IMR-90 (cell line): ENCODE measurements around the gene SLC7A9. TPM values are rescaled to one million over a fixed set of nuclear protein-coding genes. Genes with fewer than 3 reads are reported as not detected.
"Not testable (repeated sequence)": the region's sequence is repeated elsewhere in the genome, so short reads cannot be mapped to it uniquely, and the experiment has no call there.

Experiments
- ATAC-seq: fragments of 200-7000 bp; cut with Tn5 transposase; 2 replicates; pipeline ENCODE4 v1.9.1; 2020; ENCODE audit warnings: low read depth, mild to moderate bottlenecking, moderate library complexity
- BruUV-seq: library from RNA; stranded (reverse); fragments of 400-500 nt; replicated peaks from 2 replicates; lab custom pipeline; 2021; lab: Mats Ljungman, UMichigan
- CTCF ChIA-PET: fragments of 300-600 bp; formaldehyde crosslinking; extraction: SDS; loops from one replicate; lab custom pipeline; 2021; ENCODE audit warnings: antibody characterized with exemption; lab: Yijun Ruan, JAX
- POLR2A ChIA-PET: fragments of 300-600 bp; sonication (Branson Sonifier 250); formaldehyde crosslinking; loops from one replicate; lab custom pipeline; 2022; ENCODE audit warnings: antibody characterized with exemption; ENCODE audit not compliant: unreplicated experiment; lab: Charles Lee
- DNase-seq: peaks from one replicate; pipeline ENCODE4 v3.0.0; 2013
- H2AFZ ChIP-seq: replicated peaks from 2 replicates; pipeline ENCODE3; 2013; ENCODE audit warnings: low read length, mild to moderate bottlenecking; ENCODE audit not compliant: poor library complexity
- H2AK5ac ChIP-seq: 2 replicates; pipeline ENCODE4 v1.6.1; 2013; ENCODE audit warnings: low read depth, low read length, inconsistent platforms
- H2AK9ac ChIP-seq: replicated peaks from 2 replicates; pipeline ENCODE3; 2013; ENCODE audit warnings: mild to moderate bottlenecking, low read depth, low read length, moderate library complexity; ENCODE audit not compliant: poor library complexity
- H2BK120ac ChIP-seq: 2 replicates; pipeline ENCODE4 v1.6.1; 2013; ENCODE audit warnings: low read depth, low read length, inconsistent platforms
- H2BK15ac ChIP-seq: 3 replicates; pipeline ENCODE4 v1.6.1; 2013; ENCODE audit warnings: low read depth, low read length, inconsistent platforms
- H2BK20ac ChIP-seq: 2 replicates; pipeline ENCODE4 v1.6.1; 2013; ENCODE audit warnings: low read depth, mild to moderate bottlenecking, inconsistent platforms, low read length, moderate library complexity
- H2BK5ac ChIP-seq: 2 replicates; pipeline ENCODE4 v1.6.1; 2013; ENCODE audit warnings: mild to moderate bottlenecking, low read depth, low read length, inconsistent platforms; ENCODE audit not compliant: poor library complexity, severe bottlenecking
- H3K14ac ChIP-seq: replicated peaks from 2 replicates; pipeline ENCODE4 v1.6.1; 2013; ENCODE audit warnings: low read depth, low read length, inconsistent platforms
- H3K18ac ChIP-seq: 2 replicates; pipeline ENCODE4 v1.6.1; 2013; ENCODE audit warnings: low read depth, low read length, control low read depth
- H3K23ac ChIP-seq: 2 replicates; pipeline ENCODE4 v1.6.1; 2013; ENCODE audit warnings: low read depth, low read length, inconsistent platforms
- H3K27ac ChIP-seq: 2 replicates; pipeline ENCODE4 v1.5.1; 2013; ENCODE audit warnings: mild to moderate bottlenecking, control low read depth, low read length; ENCODE audit not compliant: insufficient read depth
- H3K27me3 ChIP-seq: 2 replicates; pipeline ENCODE4 v1.6.1; 2013; ENCODE audit warnings: low read length; ENCODE audit not compliant: control insufficient read depth, insufficient read depth
- H3K36me3 ChIP-seq: 2 replicates; pipeline ENCODE4 v1.6.1; 2013; ENCODE audit warnings: low read length, mixed read lengths; ENCODE audit not compliant: control insufficient read depth, insufficient read depth
- H3K4ac ChIP-seq: 2 replicates; pipeline ENCODE4 v1.6.1; 2013; ENCODE audit warnings: low read depth, low read length, inconsistent platforms
- H3K4me1 ChIP-seq: 2 replicates; pipeline ENCODE4 v1.6.1; 2013; ENCODE audit warnings: low read length, mixed read lengths; ENCODE audit not compliant: control insufficient read depth, insufficient read depth
- H3K4me2 ChIP-seq: 2 replicates; pipeline ENCODE4 v1.6.1; 2013; ENCODE audit warnings: low read depth, mild to moderate bottlenecking, control low read depth, low read length, moderate library complexity
- H3K4me3 ChIP-seq: 2 replicates; pipeline ENCODE4 v1.5.1; 2013; ENCODE audit warnings: low read depth, mild to moderate bottlenecking, control low read depth, low read length, moderate library complexity; ENCODE audit not compliant: insufficient read depth
- H3K56ac ChIP-seq: 2 replicates; pipeline ENCODE4 v1.6.1; 2013; ENCODE audit warnings: low read length, inconsistent platforms; ENCODE audit not compliant: insufficient read depth; ENCODE audit errors: extremely low read depth
- H3K79me1 ChIP-seq, 2 experiments: 2 replicates each; pipeline ENCODE4 v1.6.1; 2013; ENCODE audit warnings: low read length in 2 of 2, inconsistent platforms in 1 of 2, low read depth in 1 of 2
- H3K9ac ChIP-seq: 2 replicates; pipeline ENCODE4 v1.6.1; 2013; ENCODE audit warnings: low read depth, low read length, control low read depth
- H3K9me1 ChIP-seq: 2 replicates; pipeline ENCODE4 v1.6.1; 2013; ENCODE audit warnings: low read length, inconsistent platforms; ENCODE audit not compliant: insufficient read depth
- H3K9me3 ChIP-seq: 2 replicates; pipeline ENCODE4 v1.6.1; 2013; ENCODE audit warnings: low read length; ENCODE audit not compliant: control insufficient read depth, insufficient read depth
- H4K20me1 ChIP-seq: 2 replicates; pipeline ENCODE4 v1.6.1; 2013; ENCODE audit warnings: low read length, inconsistent platforms; ENCODE audit not compliant: insufficient read depth
- H4K5ac ChIP-seq: 2 replicates; pipeline ENCODE4 v1.6.1; 2013; ENCODE audit warnings: mild to moderate bottlenecking, low read depth, low read length, control low read depth
- H4K8ac ChIP-seq, 2 experiments: 2 replicates each; pipeline ENCODE4 v1.6.1; 2013; ENCODE audit warnings: low read depth in 2 of 2, low read length in 2 of 2, control low read depth in 1 of 2, inconsistent platforms in 1 of 2
- H4K91ac ChIP-seq: 2 replicates; pipeline ENCODE4 v1.6.1; 2013; ENCODE audit warnings: low read depth, low read length, inconsistent platforms; ENCODE audit not compliant: insufficient read depth
- CEBPB ChIP-seq: IDR thresholded peaks from 2 replicates; pipeline ENCODE4 v1.6.1; 2012; ENCODE audit warnings: low read depth, low read length, improper control_type of control experiment
- CHD1 ChIP-seq: IDR thresholded peaks from 2 replicates; pipeline ENCODE4 v1.6.1; 2012; ENCODE audit warnings: low read depth, low read length, improper control_type of control experiment
- ELK1 ChIP-seq: fragments of 150-350 bp; IDR thresholded peaks from 2 replicates; pipeline ENCODE4 v1.6.1; 2016; ENCODE audit warnings: low read depth, mild to moderate bottlenecking, low read length, moderate library complexity, borderline replicate concordance
- NFE2L2 ChIP-seq: fragments of 150-350 bp; IDR thresholded peaks from 2 replicates; pipeline ENCODE4 v1.6.1; 2016; ENCODE audit warnings: low read depth, mild to moderate bottlenecking, low read length
- RCOR1 ChIP-seq: IDR thresholded peaks from 2 replicates; pipeline ENCODE4 v1.6.1; 2012; ENCODE audit warnings: mild to moderate bottlenecking, low read length, improper control_type of control experiment; ENCODE audit not compliant: insufficient replicate concordance
- WGBS, 2 experiments: methylation state at CpG; one replicate each; pipeline versions ENCODE4 v1.1.5 to v1.1.7; 2013; ENCODE audit warnings: missing lambda C conversion rate in 2 of 2; ENCODE audit not compliant: insufficient read length in 1 of 2; ENCODE audit errors: extremely low coverage in 2 of 2; 5-methylcytosine and 5-hydroxymethylcytosine counted together
- dilution Hi-C: fragments of 300-500 bp; cut with HindIII; formaldehyde crosslinking; loops from one replicate; pipeline ENCODE4 v1.14.3; 2018; ENCODE audit warnings: low sequenced_read_pairs; ENCODE audit not compliant: unreplicated experiment
- in situ Hi-C: fragments of 300-500 bp; cut with MboI; formaldehyde crosslinking; loops from 3 replicates; pipeline ENCODE4 v1.14.3; 2019; ENCODE audit warnings: low sequenced_read_pairs, inconsistent platforms, mixed read lengths
- intact Hi-C: fragments of 100-400 bp; cut with micrococcal nuclease; formaldehyde crosslinking; loops from 2 replicates; pipeline ENCODE4 v1.10.0; 2022
- polyA plus RNA-seq, 3 experiments: library from polyadenylated mRNA; depleted of rRNA; stranded (reverse); fragments of >200 nt; gene quantifications; 2 replicates each; pipeline ENCODE4 v1.2.3, GENCODE V29; 2012; ENCODE audit warnings: low replicate concordance in 1 of 3
- total RNA-seq: library from RNA; depleted of rRNA; stranded (reverse); fragments of >200 nt; gene quantifications from 2 replicates; pipeline ENCODE4 v1.2.3, GENCODE V29; 2012

Gene SLC7A9
- total and polyA plus RNA-seq, 2 of the 4 experiments (the other 2 are of a cell fraction) = not detected

- Histone ChIP-seq H2AFZ (no peak overlapping the region), H3K56ac (no peak overlapping the region), H3K14ac (no peak overlapping the region), H2AK9ac (no peak overlapping the region), H3K79me1 (no peaks in the 10 kb centered on the region), H4K20me1 (no peaks in the 10 kb centered on the region), H2BK5ac (no peak overlapping the region), H3K36me3 (no peaks in the 10 kb centered on the region), H3K9me1 (no peaks in the 10 kb centered on the region), H2BK15ac (no peak overlapping the region), H2BK20ac (no peak overlapping the region), H3K27ac (no peak overlapping the region), H3K4me2 (no peak overlapping the region), H4K8ac (no peak overlapping the region), H3K18ac (no peak overlapping the region), H4K91ac (no peak overlapping the region), H3K9me3 (no peaks in the 10 kb centered on the region), H2AK5ac (no peak overlapping the region), H3K4me3 (no peak overlapping the region), H3K4ac (no peak overlapping the region), H3K23ac (no peak overlapping the region), H3K27me3 (no peaks in the 10 kb centered on the region), H2BK120ac (no peak overlapping the region), H3K9ac (no peak overlapping the region), H4K5ac (no peak overlapping the region), H3K4me1 (no peaks in the 10 kb centered on the region)
- dilution Hi-C loops = no loop called here
- POLR2A ChIA-PET = no interaction called here
- no CpG with 5 or more reads among the region's 5 CpGs for WGBS, 2 experiments
- TF ChIP-seq CHD1 (no peak), NFE2L2 (no peak), ELK1 (no peak), RCOR1 (no peak), CEBPB (no peak)
- intact Hi-C loops = no loop called here
- CTCF ChIA-PET = no interaction called here
- no TSS peak for BruUV-seq
- ATAC-seq = no peak
- DNase-seq = no peak
- in situ Hi-C loops = no loop called here
Measured at GRCh38 chr19:32857584-32857983, 12.0 kb downstream of the SLC7A9 start.

- H3K56ac ChIP-seq, H4K91ac ChIP-seq, H2AK5ac ChIP-seq, H3K9ac ChIP-seq, H3K27ac ChIP-seq, H2BK120ac ChIP-seq, H3K14ac ChIP-seq, H3K9me1 ChIP-seq, ATAC-seq, H3K4me2 ChIP-seq, H3K4me3 ChIP-seq, H3K9me3 ChIP-seq, H4K5ac ChIP-seq, H2BK5ac ChIP-seq, H3K27me3 ChIP-seq, H3K23ac ChIP-seq, H2BK15ac ChIP-seq, H3K4me1 ChIP-seq, BruUV-seq, H3K79me1 ChIP-seq, H3K18ac ChIP-seq, POLR2A ChIA-PET, in situ Hi-C loops, H3K36me3 ChIP-seq, CTCF ChIA-PET, intact Hi-C loops, H4K20me1 ChIP-seq, dilution Hi-C loops, H2AFZ ChIP-seq, H4K8ac ChIP-seq, H2AK9ac ChIP-seq, DNase-seq, H3K4ac ChIP-seq, H2BK20ac ChIP-seq: not testable (repeated sequence)
- WGBS, 2 experiments = no CpG with 5 or more reads among the region's 7 CpGs
Measured at GRCh38 chr19:32856818-32857217, 12.7 kb downstream of the SLC7A9 start.
